Ascending aorta (tissue), 2 donors: Measurements from ENCODE around the gene POM121L12. TPM values are rescaled to one million over a fixed set of nuclear protein-coding genes. Genes with fewer than 3 reads are reported as not detected.

Experiments used
- DNase-seq, 2 donors: peaks; one replicate each; pipeline ENCODE4 v3.0.0-alpha.2; 2019; ENCODE audit warnings: low spot score in 2 of 2
- H3K27ac ChIP-seq, 2 donors: fragments of 200-600 bp; sonication (generic); one replicate each; pipeline ENCODE4 v1.5.1; 2016 to 2017; ENCODE audit warnings: mild to moderate bottlenecking in 1 of 2
- H3K27me3 ChIP-seq: fragments of 200-600 bp; sonication (generic); one replicate; pipeline ENCODE4 v1.5.1; 2017
- H3K36me3 ChIP-seq, 2 donors: fragments of 200-600 bp; sonication (generic); one replicate each; pipeline ENCODE4 v1.5.1; 2016
- H3K4me1 ChIP-seq, 2 donors: fragments of 200-600 bp; sonication (generic); one replicate each; pipeline ENCODE4 v1.5.1; 2016 to 2017; ENCODE audit warnings: mild to moderate bottlenecking in 1 of 2
- H3K4me3 ChIP-seq, 2 donors: fragments of 200-600 bp; sonication (generic); one replicate each; pipeline ENCODE4 v1.5.1; 2016 to 2017; ENCODE audit warnings: mild to moderate bottlenecking in 1 of 2
- H3K9me3 ChIP-seq, 2 donors: fragments of 200-600 bp; sonication (generic); one replicate each; pipeline ENCODE4 v1.5.1; 2016
- CTCF ChIP-seq, 3 experiments: fragments of 200-600 bp in 2 of 3; fragments of 450-650 bp in 1 of 3; sonication (generic) in 2 of 3; IDR thresholded peaks; one replicate each; pipeline ENCODE4 v1.5.1; 2016 to 2019; ENCODE audit warnings: antibody characterized with exemption in 3 of 3, mild to moderate bottlenecking in 1 of 3, moderate library complexity in 1 of 3
- intact Hi-C: fragments of 100-400 bp; cut with DNase I; formaldehyde crosslinking; loops from one replicate; pipeline ENCODE4 v1.15.1; 2023
- total RNA-seq: library from RNA; depleted of rRNA; stranded (reverse); fragments of >200 nt; gene quantifications from one replicate; pipeline ENCODE4 v1.1.0, GENCODE V29; 2016

Gene POM121L12
- total RNA-seq, 1 donor from 2014 or later = not detected

DNA sequence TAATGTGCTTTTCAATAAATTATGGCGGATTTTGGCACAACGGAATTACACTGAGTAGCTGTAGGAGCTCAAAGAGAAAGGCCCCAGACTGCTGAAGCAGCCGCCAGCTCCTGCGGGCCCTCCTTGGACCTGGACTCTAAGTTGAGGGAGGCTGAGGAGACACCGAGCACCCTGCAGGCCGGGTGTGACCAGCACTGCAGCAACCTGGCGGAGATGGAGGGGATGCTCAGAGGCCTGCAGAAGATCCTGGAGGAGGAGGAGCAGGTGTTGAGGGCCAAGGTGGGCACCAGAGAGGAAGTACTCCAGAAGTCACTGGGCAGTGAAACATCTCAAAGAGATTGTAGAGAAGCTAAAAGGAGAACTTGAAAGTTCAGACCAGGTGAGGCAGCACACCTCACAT lies 33.0 kb upstream of the POM121L12 start:
- Histone ChIP-seq H3K9me3 (no peaks in the 10 kb centered on the region), H3K4me3 (no peak overlapping the region), H3K27me3 (no peaks in the 10 kb centered on the region), H3K36me3 (no peaks in the 10 kb centered on the region), H3K4me1 (no peaks in the 10 kb centered on the region), H3K27ac (no peak overlapping the region)
- TF ChIP-seq CTCF (IDR thresholded peaks at IDR 0.05) = no peak
- DNase-seq = no peak
- intact Hi-C loops = no loop called here

GRCh38 chr7:53003653-53004445 lies 31.6 kb upstream of the POM121L12 start:
- Histone ChIP-seq H3K36me3 (no peaks in the 10 kb centered on the region), H3K4me1 (no peaks in the 10 kb centered on the region), H3K27me3 (no peaks in the 10 kb centered on the region), H3K27ac (no peak overlapping the region), H3K4me3 (no peak overlapping the region), H3K9me3 (no peaks in the 10 kb centered on the region)
- no peak for TF ChIP-seq CTCF (IDR thresholded peaks at IDR 0.05)
- no peak for DNase-seq
- intact Hi-C loops = no loop called here

DNA sequence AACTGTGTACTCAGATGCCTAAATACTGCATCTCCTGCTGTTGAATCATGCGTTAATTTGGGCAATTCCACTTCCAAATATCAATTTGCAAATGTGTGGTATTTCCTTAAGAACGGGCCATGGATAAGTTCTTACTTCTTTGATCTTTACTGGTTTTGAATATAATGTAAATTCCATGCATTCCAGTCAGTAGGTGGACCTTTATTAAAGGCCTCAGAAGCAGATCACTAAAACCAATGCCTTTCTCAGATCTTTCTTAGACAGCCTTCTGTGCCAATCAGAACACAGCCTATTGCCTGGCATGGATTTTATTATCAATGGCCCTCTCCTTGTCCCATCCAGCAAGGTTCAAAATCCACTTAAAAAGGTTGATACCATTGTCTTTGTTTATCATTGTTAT lies 21.5 kb upstream of the POM121L12 start:
- H3K27me3 ChIP-seq = no peaks in the 10 kb centered on the region
- H3K4me1 ChIP-seq = no peaks in the 10 kb centered on the region
- no peak for TF ChIP-seq CTCF (IDR thresholded peaks at IDR 0.05)
- intact Hi-C loops = no loop called here
- H3K4me3 ChIP-seq = no peak overlapping the region
- DNase-seq = no peak
- H3K27ac ChIP-seq = no peak overlapping the region
- H3K9me3 ChIP-seq = peaks cover 0 to 5% of the 10 kb centered on the region in 2 donors
- H3K36me3 ChIP-seq = no peaks in the 10 kb centered on the region

- DNase-seq = no peak
- Histone ChIP-seq H3K4me1 (no peaks in the 10 kb centered on the region), H3K27ac (no peak overlapping the region), H3K36me3 (no peaks in the 10 kb centered on the region), H3K9me3 (peaks cover 0 to 5% of the 10 kb centered on the region in 2 donors), H3K4me3 (no peak overlapping the region), H3K27me3 (no peaks in the 10 kb centered on the region)
- intact Hi-C loops = no loop called here
- no peak for TF ChIP-seq CTCF (IDR thresholded peaks at IDR 0.05)
Observed at GRCh38 chr7:53015463-53015862, 20.0 kb upstream of the POM121L12 start.

- intact Hi-C loops = no loop called here
- H3K9me3 ChIP-seq = no peaks in the 10 kb centered on the region
- no peak for TF ChIP-seq CTCF (IDR thresholded peaks at IDR 0.05)
Observed at GRCh38 chr7:53022893-53023292, 12.5 kb upstream of the POM121L12 start.

More at GRCh38 chr7:53022893-53023292, 12.5 kb upstream of the POM121L12 start:
- DNase-seq = no peak
- H3K4me1 ChIP-seq = no peaks in the 10 kb centered on the region
- no peak overlapping the region for H3K4me3 ChIP-seq
- H3K27me3 ChIP-seq = no peaks in the 10 kb centered on the region
- H3K36me3 ChIP-seq = no peaks in the 10 kb centered on the region
- H3K27ac ChIP-seq = no peak overlapping the region
